CD4-positive, alpha-beta T cell (primary cell): ENCODE results near the gene SWSAP1. TPM values are rescaled to one million over a fixed set of nuclear protein-coding genes. Genes with fewer than 3 reads are reported as not detected.

Experiments
- ATAC-seq: fragments of 200-7000 bp; cut with Tn5 transposase; one replicate; pipeline ENCODE4 v1.10.0; 2022; ENCODE audit warnings: mild to moderate bottlenecking; ENCODE audit not compliant: poor library complexity
- CTCF ChIA-PET: fragments of 350-600 bp; sonication (Branson Sonifier 250); formaldehyde crosslinking; loops from one replicate; lab custom pipeline; 2021; ENCODE audit warnings: antibody characterized with exemption, inconsistent platforms; lab: Charles Lee
- POLR2A ChIA-PET: fragments of 350-600 bp; sonication (Branson Sonifier 250); formaldehyde crosslinking; loops from one replicate; lab custom pipeline; 2021; ENCODE audit warnings: antibody characterized with exemption, inconsistent platforms; lab: Charles Lee
- DNase-seq, 14 experiments: peaks; one replicate each; pipeline ENCODE4 v3.0.0-alpha.2; 2013 to 2020; ENCODE audit warnings: mixed read lengths in 2 of 14
- H3K27ac ChIP-seq, 2 donors: one replicate each; pipeline versions ENCODE4 v1.5.1 to v1.7.0; 2013; ENCODE audit warnings: low read length in 2 of 2, low read depth in 1 of 2, mild to moderate bottlenecking in 1 of 2
- H3K27me3 ChIP-seq, 2 experiments: 1 replicate in 1 of 2; 2 replicates in 1 of 2; pipeline versions ENCODE4 v1.6.1 to v1.7.0; 2013; ENCODE audit warnings: low read length in 2 of 2, control low read depth in 1 of 2, mild to moderate bottlenecking in 1 of 2, moderate library complexity in 1 of 2; ENCODE audit not compliant: insufficient read depth in 2 of 2, control insufficient read depth in 1 of 2
- H3K36me3 ChIP-seq: one replicate; pipeline ENCODE4 v1.6.1; 2013; ENCODE audit warnings: low read length, control low read depth; ENCODE audit not compliant: insufficient read depth
- H3K4me1 ChIP-seq: one replicate; pipeline ENCODE4 v1.6.1; 2013; ENCODE audit warnings: low read length, control low read depth; ENCODE audit not compliant: insufficient read depth
- H3K4me3 ChIP-seq: one replicate; pipeline ENCODE4 v1.5.1; 2013; ENCODE audit warnings: mild to moderate bottlenecking, low read length, moderate library complexity
- H3K9me3 ChIP-seq, 2 experiments: 1 replicate in 1 of 2; 2 replicates in 1 of 2; pipeline versions ENCODE4 v1.6.1 to v1.7.0; 2013; ENCODE audit warnings: low read length in 2 of 2, mild to moderate bottlenecking in 2 of 2, control low read depth in 1 of 2, moderate library complexity in 1 of 2; ENCODE audit not compliant: control insufficient read depth in 1 of 2, insufficient read depth in 1 of 2
- H3K27ac Mint-ChIP-seq: one replicate; pipeline ENCODE4 v1.8.0; 2020; ENCODE audit warnings: mixed read lengths
- H3K27me3 Mint-ChIP-seq: one replicate; pipeline ENCODE4 v1.8.0; 2021; ENCODE audit warnings: mixed read lengths
- H3K36me3 Mint-ChIP-seq: one replicate; pipeline ENCODE4 v1.8.0; 2021; ENCODE audit warnings: low read depth, mixed read lengths
- H3K4me1 Mint-ChIP-seq: one replicate; pipeline ENCODE4 v1.8.0; 2021; ENCODE audit warnings: low read depth, mixed read lengths
- H3K4me3 Mint-ChIP-seq: one replicate; pipeline ENCODE4 v1.8.0; 2020; ENCODE audit warnings: mild to moderate bottlenecking, mixed read lengths
- H3K9me3 Mint-ChIP-seq: one replicate; pipeline ENCODE4 v1.8.0; 2020; ENCODE audit warnings: mixed read lengths
- CTCF ChIP-seq: fragments of 200-600 bp; IDR thresholded peaks from one replicate; pipeline ENCODE4 v1.8.0; 2022; ENCODE audit warnings: antibody characterized with exemption, mild to moderate bottlenecking
- intact Hi-C, 2 experiments: fragments of 100-400 bp; cut with DNase I in 1 of 2; cut with micrococcal nuclease in 1 of 2; formaldehyde crosslinking; loops; one replicate each; pipeline versions ENCODE4 v1.15.1 to v1.9.0; 2023 to 2025; cut with DNase I, micrococcal nuclease
- total RNA-seq, 174 experiments: library from RNA in 2 of 174; stranded (reverse) in 2 of 174; gene quantifications; one replicate each; pipeline ENCODE4 v1.2.3 and lab custom pipeline; 2021 to 2026

Gene SWSAP1
- total RNA-seq, 2 experiments from 2014 or later = 2.6 to 2.7 TPM

GRCh38 chr19:11373166-11373884 is 1.1 kb upstream of the SWSAP1 start:
- intact Hi-C loops = loop anchor here (2.0 to 10.0 kb wide), 3 partner anchors 27 to 449 kb away; partner anchors contain the start of genes CCDC159 (in 1 of the 2), TIMM29 (in 1 of the 2), TMEM205 (in 1 of the 2) and YIPF2 (in 1 of the 2)
- POLR2A ChIA-PET = interaction anchor here (1.5 to 2.7 kb wide), 3 partner anchors 11 to 62 kb away, joined by 4 to 86 read pairs (median 40); partner anchors contain the start of genes CCDC159, ODAD3, PRKCSH and TMEM205
- Histone ChIP-seq H3K36me3 (peaks cover 16% of the 10 kb centered on the region), H3K4me3 (no peak overlapping the region), H3K27ac (no peak overlapping the region), H3K4me1 (peaks cover 42% of the 10 kb centered on the region), H3K9me3 (no peaks in the 10 kb centered on the region), H3K27me3 (no peaks in the 10 kb centered on the region)
- no peak for TF ChIP-seq CTCF
- Mint-ChIP-seq H3K4me1 (peaks cover 21% of the 10 kb centered on the region), H3K9me3 (no peaks in the 10 kb centered on the region), H3K27me3 (no peaks in the 10 kb centered on the region), H3K27ac (no peak overlapping the region), H3K36me3 (peaks cover 24% of the 10 kb centered on the region), H3K4me3 (peak overlapping the region; percentile 22)
- peak in 1 of 14 experiments; percentile 19 for DNase-seq
- CTCF ChIA-PET = interaction anchor here (3.3 kb wide), 1 partner anchor 62 kb away, joined by 14 read pairs; the partner anchor contains the start of genes ODAD3 and PRKCSH
- no peak for ATAC-seq

- H3K36me3 ChIP-seq = peaks cover 19% of the 10 kb centered on the region
- Mint-ChIP-seq H3K27me3 (no peaks in the 10 kb centered on the region), H3K27ac (no peak overlapping the region), H3K9me3 (no peaks in the 10 kb centered on the region), H3K4me3 (no peak overlapping the region), H3K36me3 (peaks cover 19% of the 10 kb centered on the region), H3K4me1 (peaks cover 21% of the 10 kb centered on the region)
- ChIA-PET POLR2A (interaction anchor here (0.5 to 2.7 kb wide), 15 partner anchors 9 to 717 kb away, joined by 3 to 86 read pairs (median 10); partner anchors contain the start of genes CCDC159, ECSIT, ELOF1 and EPOR), CTCF (interaction anchor here (1.9 to 3.3 kb wide), 2 partner anchors 61 to 109 kb away, joined by 9 to 14 read pairs; partner anchors contain the start of genes ODAD3 and PRKCSH)
- no peaks in the 10 kb centered on the region for H3K9me3 ChIP-seq
- no peaks in the 10 kb centered on the region for H3K27me3 ChIP-seq
- ATAC-seq (no peak), DNase-seq (peak in 1 of 14 experiments; percentile 35)
- peak overlapping the region; percentile 97 to 99 for H3K27ac ChIP-seq
- peaks cover 42% of the 10 kb centered on the region for H3K4me1 ChIP-seq
- intact Hi-C loops = loop anchor here (2.0 to 10.0 kb wide), 3 partner anchors 27 to 449 kb away; partner anchors contain the start of genes CCDC159 (in 1 of the 2), TIMM29 (in 1 of the 2), TMEM205 (in 1 of the 2) and YIPF2 (in 1 of the 2)
- peak overlapping the region; percentile 87 for H3K4me3 ChIP-seq
- TF ChIP-seq CTCF = no peak
Observed at GRCh38 chr19:11373885-11374432, 507 bp upstream of the SWSAP1 start.
